Measurements from ENCODE around the gene RACGAP1.

The RACGAP1 gene

GRCh38 chr12:49951411-49952240 lies 73.7 kb downstream of the RACGAP1 start:
- TF ChIP-seq ZNF274 (IDR thresholded peaks at IDR 0.05; ENCODE audit: low read depth, low read length), result no peak
- no peak for TF ChIP-seq SUZ12 (IDR thresholded peaks at IDR 0.05; ENCODE audit: extremely low read depth, insufficient read depth, insufficient read length)
- TF ChIP-seq YY1 (IDR thresholded peaks at IDR 0.05; ENCODE audit: insufficient read depth, insufficient read length), result no peak
- DNase-seq (ENCODE audit: low read depth, low spot score), result no peak
- H3K9me3 ChIP-seq (ENCODE audit: insufficient read depth, low read length), result no peaks in the 10 kb centered on the region
- H3K36me3 ChIP-seq (ENCODE audit: insufficient read depth, insufficient read length, low read length), result no peaks in the 10 kb centered on the region
- no peak overlapping the region for H3K9ac ChIP-seq (ENCODE audit: insufficient read length, low read depth)
- H3K4me3 ChIP-seq (ENCODE audit: insufficient read length, low read depth), result no peak overlapping the region
- H3K4me1 ChIP-seq (ENCODE audit: insufficient read depth, insufficient read length), result peaks cover 16% of the 10 kb centered on the region
- no peaks in the 10 kb centered on the region for H3K27me3 ChIP-seq (ENCODE audit: insufficient read depth, insufficient read length)

- H3K9ac ChIP-seq (ENCODE audit: insufficient read length, low read depth), result no peak within 1 kb of the TSS
- no peaks in the 10 kb centered on the region for H3K27me3 ChIP-seq (ENCODE audit: insufficient read depth, insufficient read length)
- no peak for DNase-seq (ENCODE audit: low read depth, low spot score)
- H3K9me3 ChIP-seq (ENCODE audit: insufficient read depth, low read length), result no peaks in the 10 kb centered on the region
- TF ChIP-seq SUZ12 (IDR thresholded peaks at IDR 0.05; ENCODE audit: extremely low read depth, insufficient read depth, insufficient read length), result no peak
- TF ChIP-seq YY1 (IDR thresholded peaks at IDR 0.05; ENCODE audit: insufficient read depth, insufficient read length), result no peak
- no peak for TF ChIP-seq ZNF274 (IDR thresholded peaks at IDR 0.05; ENCODE audit: low read depth, low read length)
- peaks cover 16% of the 10 kb centered on the region for H3K4me1 ChIP-seq (ENCODE audit: insufficient read depth, insufficient read length)
- no peaks in the 10 kb centered on the region for H3K36me3 ChIP-seq (ENCODE audit: insufficient read depth, insufficient read length, low read length)
- no peak within 1 kb of the TSS for H3K4me3 ChIP-seq (ENCODE audit: insufficient read length, low read depth)
Measured at GRCh38 chr12:49950273-49951251, 74.7 kb downstream of the RACGAP1 start, which contains the start of gene AQP2. Gene AQP2 (plus strand): TSS chr12:49950737. CDS start chr12:49950831, 94 bp downstream.

GRCh38 chr12:49949866-49950265 lies 75.4 kb downstream of the RACGAP1 start:
- no peak for TF ChIP-seq SUZ12 (IDR thresholded peaks at IDR 0.05; ENCODE audit: extremely low read depth, insufficient read depth, insufficient read length)
- TF ChIP-seq YY1 (IDR thresholded peaks at IDR 0.05; ENCODE audit: insufficient read depth, insufficient read length), result no peak
- no peak for TF ChIP-seq ZNF274 (IDR thresholded peaks at IDR 0.05; ENCODE audit: low read depth, low read length)
- Histone ChIP-seq H3K4me3 (ENCODE audit: insufficient read length, low read depth) (no peak overlapping the region), H3K27me3 (ENCODE audit: insufficient read depth, insufficient read length) (peaks cover 5% of the 10 kb centered on the region), H3K9ac (ENCODE audit: insufficient read length, low read depth) (no peak overlapping the region), H3K36me3 (ENCODE audit: insufficient read depth, insufficient read length, low read length) (no peaks in the 10 kb centered on the region), H3K9me3 (ENCODE audit: insufficient read depth, low read length) (no peaks in the 10 kb centered on the region), H3K4me1 (ENCODE audit: insufficient read depth, insufficient read length) (peaks cover 13% of the 10 kb centered on the region)
- no peak for DNase-seq (ENCODE audit: low read depth, low spot score)

GRCh38 chr12:49948866-49949845 lies 76.1 kb downstream of the RACGAP1 start:
- Histone ChIP-seq H3K4me1 (ENCODE audit: insufficient read depth, insufficient read length) (peaks cover 10% of the 10 kb centered on the region), H3K9ac (ENCODE audit: insufficient read length, low read depth) (no peak overlapping the region), H3K27me3 (ENCODE audit: insufficient read depth, insufficient read length) (peaks cover 12% of the 10 kb centered on the region), H3K9me3 (ENCODE audit: insufficient read depth, low read length) (no peaks in the 10 kb centered on the region), H3K36me3 (ENCODE audit: insufficient read depth, insufficient read length, low read length) (no peaks in the 10 kb centered on the region), H3K4me3 (ENCODE audit: insufficient read length, low read depth) (no peak overlapping the region)
- DNase-seq (ENCODE audit: low read depth, low spot score), result no peak
- TF ChIP-seq YY1 (IDR thresholded peaks at IDR 0.05; ENCODE audit: insufficient read depth, insufficient read length) (no peak), SUZ12 (IDR thresholded peaks at IDR 0.05; ENCODE audit: extremely low read depth, insufficient read depth, insufficient read length) (no peak), ZNF274 (IDR thresholded peaks at IDR 0.05; ENCODE audit: low read depth, low read length) (no peak)

- Histone ChIP-seq H3K4me1 (ENCODE audit: insufficient read depth, insufficient read length) (peaks cover 24% of the 10 kb centered on the region), H3K9ac (ENCODE audit: insufficient read length, low read depth) (no peak overlapping the region), H3K27me3 (ENCODE audit: insufficient read depth, insufficient read length) (peaks cover 19% of the 10 kb centered on the region), H3K36me3 (ENCODE audit: insufficient read depth, insufficient read length, low read length) (no peaks in the 10 kb centered on the region), H3K4me3 (ENCODE audit: insufficient read length, low read depth) (no peak overlapping the region), H3K9me3 (ENCODE audit: insufficient read depth, low read length) (no peaks in the 10 kb centered on the region)
- no peak for DNase-seq (ENCODE audit: low read depth, low spot score)
- TF ChIP-seq SUZ12 (IDR thresholded peaks at IDR 0.05; ENCODE audit: extremely low read depth, insufficient read depth, insufficient read length) (no peak), YY1 (IDR thresholded peaks at IDR 0.05; ENCODE audit: insufficient read depth, insufficient read length) (no peak), ZNF274 (IDR thresholded peaks at IDR 0.05; ENCODE audit: low read depth, low read length) (no peak)
Measured at GRCh38 chr12:49947593-49948226, 77.6 kb downstream of the RACGAP1 start.

- no peaks in the 10 kb centered on the region for H3K36me3 ChIP-seq (ENCODE audit: insufficient read depth, insufficient read length, low read length)
- peaks cover 19% of the 10 kb centered on the region for H3K27me3 ChIP-seq (ENCODE audit: insufficient read depth, insufficient read length)
Measured at GRCh38 chr12:49946497-49946896, 78.8 kb downstream of the RACGAP1 start.

More at GRCh38 chr12:49946497-49946896, 78.8 kb downstream of the RACGAP1 start:
- Histone ChIP-seq H3K9ac (ENCODE audit: insufficient read length, low read depth) (no peak overlapping the region), H3K9me3 (ENCODE audit: insufficient read depth, low read length) (no peaks in the 10 kb centered on the region), H3K4me3 (ENCODE audit: insufficient read length, low read depth) (no peak overlapping the region), H3K4me1 (ENCODE audit: insufficient read depth, insufficient read length) (peaks cover 26% of the 10 kb centered on the region)
- no peak for TF ChIP-seq ZNF274 (IDR thresholded peaks at IDR 0.05; ENCODE audit: low read depth, low read length)
- TF ChIP-seq YY1 (IDR thresholded peaks at IDR 0.05; ENCODE audit: insufficient read depth, insufficient read length), result no peak
- no peak for TF ChIP-seq SUZ12 (IDR thresholded peaks at IDR 0.05; ENCODE audit: extremely low read depth, insufficient read depth, insufficient read length)
- DNase-seq (ENCODE audit: low read depth, low spot score), result no peak

All from NT2/D1 (cell line).